ENCODE results near the gene SCRN2. TPM values are rescaled to one million over a fixed set of nuclear protein-coding genes. Genes with fewer than 3 reads are reported as not detected.

Gene SCRN2
- total and polyA plus RNA-seq, 2 of the 8 experiments (the other 6 are each of a cell fraction or from before 2014, with no cell fraction given), result 24.4 to 42.3 TPM

- H4K5ac ChIP-seq (ENCODE audit: insufficient read length, low read depth, low read length), result no peak overlapping the region
- H4K20me1 ChIP-seq (replicated peaks in 1 of 2; ENCODE audit: control insufficient read depth in 1 of 2, insufficient read depth in 2 of 2, low read length in 2 of 2), result peaks cover 2 to 4% of the 10 kb centered on the region in 2 experiments
- FAIRE-seq, result no peak
- H3K23ac ChIP-seq (ENCODE audit: insufficient read length), result no peak overlapping the region
- H4K8ac ChIP-seq (ENCODE audit: extremely low read depth, insufficient read depth, low read length), result no peak overlapping the region; the same call in 1 of the 2 replicates
- H3K56ac ChIP-seq (replicated peaks; ENCODE audit: insufficient read length, low read depth, low read length), result no peak overlapping the region
- H3K18ac ChIP-seq (ENCODE audit: extremely low read depth, low read length), result no peak overlapping the region
- CTCF ChIA-PET (ENCODE audit: partially characterized antibody), result interaction anchor here (1.3 kb wide), 2 partner anchors 25 to 33 kb away, joined by 3 read pairs; partner anchors contain the start of gene SCRN2
- WGBS, 2 experiments (ENCODE audit: extremely low coverage in 1 of 2, insufficient coverage in 1 of 2, insufficient read length in 1 of 2, insufficient replicate concordance in 2 of 2, low coverage in 1 of 2, low lambda C conversion rate in 2 of 2, missing lambda C conversion rate in 1 of 2), result 82% methylated on average over 17 of the region's 20 CpGs; no CpG with 5 or more reads in 1 of the 2 experiments
- no peak overlapping the region for H3K4me2 ChIP-seq (ENCODE audit: insufficient read depth in 1 of 2, low read depth in 2 of 2, low read length in 2 of 2)
- no peaks in the 10 kb centered on the region for H3K79me2 ChIP-seq (ENCODE audit: control insufficient read depth in 1 of 2, insufficient read depth in 2 of 2, low read length in 2 of 2)
- H2BK5ac ChIP-seq (ENCODE audit: low read depth, low read length), result no peak overlapping the region
- no peak overlapping the region for H4K91ac ChIP-seq (replicated peaks; ENCODE audit: insufficient read length, low read length)
- H2BK12ac ChIP-seq (ENCODE audit: low read depth, low read length), result no peak overlapping the region
- H2AFZ ChIP-seq (ENCODE audit: low read length), result no peak overlapping the region
- no peak overlapping the region for H3K14ac ChIP-seq (ENCODE audit: insufficient read length)
- peaks cover 0 to 2% (median 0%) of the 10 kb centered on the region in 4 experiments; a peak in 1 of 8 replicates for H3K36me3 ChIP-seq (ENCODE audit: control insufficient read depth in 2 of 4, insufficient read depth in 4 of 4, low read length in 3 of 4)
- no peak overlapping the region for H3K4me3 ChIP-seq (ENCODE audit: extremely low read depth in 1 of 4, insufficient read depth in 2 of 4, low read depth in 3 of 4, low read length in 4 of 4)
- no peak overlapping the region for H3K9ac ChIP-seq (replicated peaks in 1 of 4; ENCODE audit: extremely low read depth in 1 of 4, low read depth in 3 of 4, low read length in 3 of 4)
- no peak overlapping the region for H2BK15ac ChIP-seq (ENCODE audit: low read length)
- H2BK20ac ChIP-seq (ENCODE audit: low read length), result no peak overlapping the region
- no peaks in the 10 kb centered on the region; a peak in 1 of 7 replicates for H3K4me1 ChIP-seq (replicated peaks in 1 of 4; ENCODE audit: control insufficient read depth in 3 of 4, insufficient read depth in 4 of 4, low read length in 3 of 4)
- H3K4ac ChIP-seq (replicated peaks; ENCODE audit: insufficient read length, low read depth, low read length), result no peak overlapping the region
- H2BK120ac ChIP-seq (replicated peaks; ENCODE audit: low read depth, low read length), result no peak overlapping the region
- POLR2A ChIA-PET (ENCODE audit: partially characterized antibody), result interaction anchor here (1.4 kb wide), 1 partner anchor 14 kb away, joined by 4 read pairs; the partner anchor contains the start of gene OSBPL7
- no peaks in the 10 kb centered on the region for H3K23me2 ChIP-seq (ENCODE audit: low read depth, low read length)
- no peaks in the 10 kb centered on the region for H3K9me3 ChIP-seq (ENCODE audit: insufficient read depth in 2 of 2, low read depth in 1 of 2, low read length in 1 of 2)
- no peaks in the 10 kb centered on the region; the same call in 1 of the 2 replicates for H3K79me1 ChIP-seq (ENCODE audit: low read depth, low read length)
- no peaks in the 10 kb centered on the region for H3K27me3 ChIP-seq (replicated peaks in 1 of 4; ENCODE audit: control insufficient read depth in 3 of 4, extremely low read depth in 1 of 4, insufficient read depth in 3 of 4, low read length in 3 of 4)
- no peak overlapping the region for H3K27ac ChIP-seq (ENCODE audit: low read depth, low read length)
- DNase-seq (ENCODE audit: low read depth in 1 of 2, low spot score in 2 of 2), result no peak
- TF ChIP-seq JUN (IDR thresholded peaks at IDR 0.05; ENCODE audit: low read depth, low read length) (no peak), CTBP2 (IDR thresholded peaks at IDR 0.05; ENCODE audit: borderline replicate concordance, insufficient read depth, insufficient read length, low read length) (no peak), SIRT6 (IDR thresholded peaks at IDR 0.05; ENCODE audit: low read length) (no peak), KDM5A (IDR thresholded peaks at IDR 0.05; ENCODE audit: low read length) (no peak), CBX8 (IDR thresholded peaks at IDR 0.05; ENCODE audit: borderline replicate concordance, low read depth, low read length) (no peak), NANOG (IDR thresholded peaks at IDR 0.05; ENCODE audit: insufficient read depth, low read depth, low read length, poor library complexity, severe bottlenecking) (no peak), ZNF274 (IDR thresholded peaks at IDR 0.05; ENCODE audit: borderline replicate concordance, extremely low read depth, low read length) (no peak)
- H2AK5ac ChIP-seq (ENCODE audit: low read depth, low read length), result no peak overlapping the region
Observed at GRCh38 chr17:47808036-47808829, 32.8 kb downstream of the SCRN2 start.

Measured in H1 (cell line).